Measurements from ENCODE around the gene CA10.

The CA10 gene

GRCh38 chr17:51778842-51779241, 379.7 kb downstream of the CA10 start:
- no peak overlapping the region for H3K4me3 ChIP-seq (ENCODE audit: low read depth, low read length)
- H3K4me1 ChIP-seq, result peaks cover 4% of the 10 kb centered on the region
- H3K27me3 ChIP-seq, result no peaks in the 10 kb centered on the region
- no peak for DNase-seq
- no peaks in the 10 kb centered on the region for H3K9me3 ChIP-seq
- TF ChIP-seq CTCF (IDR thresholded peaks at IDR 0.05; ENCODE audit: low read depth, low read length), result no peak
- no peaks in the 10 kb centered on the region for H3K36me3 ChIP-seq

- no peak for TF ChIP-seq CTCF (IDR thresholded peaks at IDR 0.05; ENCODE audit: low read depth, low read length)
- Histone ChIP-seq H3K36me3 (no peaks in the 10 kb centered on the region), H3K27me3 (no peaks in the 10 kb centered on the region), H3K4me1 (peaks cover 14% of the 10 kb centered on the region; the same call in 1 of the 2 replicates), H3K4me3 (ENCODE audit: low read depth, low read length) (no peak overlapping the region), H3K9me3 (no peaks in the 10 kb centered on the region)
- DNase-seq, result no peak
Observed at GRCh38 chr17:51770027-51770759, 388.3 kb downstream of the CA10 start.

- TF ChIP-seq CTCF (IDR thresholded peaks at IDR 0.05; ENCODE audit: low read depth, low read length), result no peak
- DNase-seq, result no peak
- Histone ChIP-seq H3K9me3 (no peaks in the 10 kb centered on the region), H3K4me3 (ENCODE audit: low read depth, low read length) (no peak overlapping the region), H3K4me1 (peaks cover 17% of the 10 kb centered on the region; the same call in 1 of the 2 replicates), H3K27me3 (no peaks in the 10 kb centered on the region), H3K36me3 (no peaks in the 10 kb centered on the region)
Observed at GRCh38 chr17:51769231-51769630, 389.3 kb downstream of the CA10 start.

GRCh38 chr17:51768706-51769105, 389.8 kb downstream of the CA10 start:
- TF ChIP-seq CTCF (IDR thresholded peaks at IDR 0.05; ENCODE audit: low read depth, low read length), result no peak

GRCh38 chr17:51767287-51767686, 391.2 kb downstream of the CA10 start:
- no peaks in the 10 kb centered on the region for H3K27me3 ChIP-seq
- H3K4me1 ChIP-seq, result peaks cover 17% of the 10 kb centered on the region; the same call in 1 of the 2 replicates
- no peaks in the 10 kb centered on the region for H3K36me3 ChIP-seq
- no peak overlapping the region for H3K4me3 ChIP-seq (ENCODE audit: low read depth, low read length)
- DNase-seq, result no peak
- no peak for TF ChIP-seq CTCF (IDR thresholded peaks at IDR 0.05; ENCODE audit: low read depth, low read length)
- no peaks in the 10 kb centered on the region for H3K9me3 ChIP-seq

More at GRCh38 chr17:51768706-51769105, 389.8 kb downstream of the CA10 start:
- Histone ChIP-seq H3K27me3 (no peaks in the 10 kb centered on the region), H3K4me3 (ENCODE audit: low read depth, low read length) (no peak overlapping the region), H3K9me3 (no peaks in the 10 kb centered on the region), H3K4me1 (peaks cover 17% of the 10 kb centered on the region; the same call in 1 of the 2 replicates), H3K36me3 (no peaks in the 10 kb centered on the region)
- DNase-seq, result no peak
